GM18861 (cell line): ENCODE data around the gene SLC34A1.

Experiments used
- ATAC-seq: cut with Tn5 transposase; IDR thresholded peaks from one replicate; pipeline ENCODE4 v1.9.1; 2021; ENCODE audit not compliant: unreplicated experiment

Gene SLC34A1

DNA sequence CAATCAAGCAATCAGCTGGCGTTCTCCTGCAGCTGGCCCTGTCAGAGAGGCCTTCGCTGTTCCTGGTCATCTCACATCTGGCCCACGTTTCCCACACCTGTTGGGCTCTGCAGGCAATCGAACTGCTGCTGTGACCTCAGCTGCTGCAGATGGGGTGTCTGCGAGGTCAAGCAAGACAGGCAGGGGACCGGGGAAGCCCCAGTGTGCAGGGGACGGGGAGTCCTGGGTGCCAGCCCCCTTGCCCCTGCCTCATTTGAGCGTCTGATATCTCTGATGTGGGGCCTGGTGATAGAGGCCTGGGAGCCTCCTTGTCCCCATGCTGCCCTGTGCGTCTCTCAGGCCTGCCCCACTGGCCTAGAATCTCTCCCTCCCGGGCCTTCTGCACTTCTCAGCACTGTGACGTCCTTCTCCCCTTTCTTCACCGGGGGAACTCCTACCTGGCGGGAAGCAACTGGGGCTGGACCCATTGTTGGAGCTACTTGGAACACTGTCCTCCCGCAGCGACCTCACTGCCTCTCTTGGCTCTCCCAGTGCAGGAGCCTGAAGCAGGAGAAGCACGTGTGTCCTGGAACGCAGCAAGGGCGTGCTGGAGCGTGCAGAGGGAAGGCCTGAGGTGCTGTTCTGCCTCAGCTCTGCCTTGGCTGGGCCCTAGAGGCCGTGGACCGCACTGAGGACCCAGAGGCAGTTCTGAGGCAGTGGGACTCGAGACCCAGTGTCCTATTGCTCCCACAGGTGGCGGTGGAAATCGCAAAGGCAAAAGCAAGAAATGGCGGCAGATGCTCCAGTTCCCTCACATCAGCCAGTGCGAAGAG, 46.1 kb downstream of the SLC34A1 start:
- no peak for ATAC-seq

DNA sequence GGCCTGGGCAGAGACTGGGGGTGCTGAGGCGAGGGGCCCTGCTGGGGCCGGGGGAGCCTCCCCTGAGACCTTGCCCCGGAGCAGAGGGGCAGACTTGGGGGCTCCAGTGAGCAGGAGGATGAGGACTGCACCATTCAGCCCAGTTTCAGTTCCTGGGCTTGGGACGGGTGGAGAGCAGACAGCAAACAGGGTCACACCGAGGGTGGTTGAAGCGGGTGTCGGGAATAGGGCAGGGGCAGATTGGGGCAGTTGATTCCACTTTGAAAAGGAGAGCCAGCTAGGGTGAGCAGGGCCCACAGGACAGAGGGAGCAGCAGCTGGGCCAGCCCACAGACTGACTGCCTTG, 46.7 kb downstream of the SLC34A1 start:
- no peak for ATAC-seq

DNA sequence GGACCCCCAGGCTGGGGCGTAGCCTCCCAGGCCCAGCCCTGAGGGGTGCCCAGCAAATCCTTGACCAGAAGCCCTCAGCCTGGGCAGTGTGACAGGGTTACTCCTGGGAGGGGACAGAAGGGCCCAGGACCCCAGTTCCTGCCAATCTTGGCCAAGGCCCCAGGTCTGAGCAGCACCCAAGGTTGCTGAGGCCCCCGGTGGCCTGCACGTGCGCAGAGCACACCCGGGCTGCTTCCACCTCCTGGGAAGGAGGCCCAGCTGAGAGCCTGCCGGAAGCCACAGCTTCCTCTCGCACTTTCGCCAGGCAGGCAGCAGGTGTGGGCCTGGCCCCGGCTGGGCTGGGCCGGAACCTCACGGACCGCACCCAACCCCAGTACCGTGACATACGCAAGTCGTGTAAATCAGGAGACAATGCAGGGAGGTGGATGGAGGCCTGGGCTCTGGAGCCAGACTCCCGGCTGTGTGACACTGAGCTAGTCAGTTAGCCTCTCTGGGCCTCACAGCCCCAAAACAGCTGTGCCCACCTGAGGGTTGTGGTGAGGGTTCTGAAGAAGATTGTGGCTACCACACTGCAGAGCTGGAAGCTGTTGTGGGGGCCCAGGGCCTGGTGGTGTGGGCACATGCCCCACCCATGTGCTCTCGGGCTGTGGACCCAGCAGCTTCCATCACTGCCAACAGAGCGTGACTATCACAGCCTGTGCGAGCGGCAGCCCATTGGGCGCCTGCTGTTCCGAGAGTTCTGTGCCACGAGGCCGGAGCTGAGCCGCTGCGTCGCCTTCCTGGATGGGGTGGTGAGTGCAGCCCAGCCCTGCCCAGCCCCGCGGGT, 47.3 kb downstream of the SLC34A1 start:
- peak; percentile 47 for ATAC-seq

DNA sequence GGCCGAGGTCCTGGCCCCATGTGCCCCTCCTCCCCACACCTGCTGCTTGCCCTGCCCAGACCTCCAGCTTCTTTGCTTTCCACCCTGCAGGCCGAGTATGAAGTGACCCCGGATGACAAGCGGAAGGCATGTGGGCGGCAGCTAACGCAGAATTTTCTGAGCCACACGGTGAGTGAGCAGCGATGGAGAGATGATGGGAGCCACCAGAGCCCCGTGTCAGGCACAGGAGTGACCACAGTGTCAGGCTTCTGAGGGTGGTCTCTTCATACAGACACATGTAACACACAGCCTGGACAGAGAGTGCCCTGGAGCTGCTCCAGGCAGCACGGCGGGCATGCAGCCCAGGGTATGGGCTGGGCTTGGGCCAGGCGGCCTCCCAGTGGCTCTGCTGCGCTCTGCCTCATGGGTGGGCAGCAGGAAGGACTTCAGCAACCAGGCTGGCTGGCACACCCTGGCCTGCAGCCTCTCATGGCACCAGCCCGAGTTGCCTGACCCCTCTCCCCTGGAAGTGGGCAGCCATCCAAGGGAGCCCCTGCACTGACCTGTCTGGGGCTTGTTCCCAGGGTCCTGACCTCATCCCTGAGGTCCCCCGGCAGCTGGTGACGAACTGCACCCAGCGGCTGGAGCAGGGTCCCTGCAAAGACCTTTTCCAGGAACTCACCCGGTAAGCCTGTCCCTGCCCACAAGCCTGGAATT, 48.1 kb downstream of the SLC34A1 start:
- no peak for ATAC-seq

DNA sequence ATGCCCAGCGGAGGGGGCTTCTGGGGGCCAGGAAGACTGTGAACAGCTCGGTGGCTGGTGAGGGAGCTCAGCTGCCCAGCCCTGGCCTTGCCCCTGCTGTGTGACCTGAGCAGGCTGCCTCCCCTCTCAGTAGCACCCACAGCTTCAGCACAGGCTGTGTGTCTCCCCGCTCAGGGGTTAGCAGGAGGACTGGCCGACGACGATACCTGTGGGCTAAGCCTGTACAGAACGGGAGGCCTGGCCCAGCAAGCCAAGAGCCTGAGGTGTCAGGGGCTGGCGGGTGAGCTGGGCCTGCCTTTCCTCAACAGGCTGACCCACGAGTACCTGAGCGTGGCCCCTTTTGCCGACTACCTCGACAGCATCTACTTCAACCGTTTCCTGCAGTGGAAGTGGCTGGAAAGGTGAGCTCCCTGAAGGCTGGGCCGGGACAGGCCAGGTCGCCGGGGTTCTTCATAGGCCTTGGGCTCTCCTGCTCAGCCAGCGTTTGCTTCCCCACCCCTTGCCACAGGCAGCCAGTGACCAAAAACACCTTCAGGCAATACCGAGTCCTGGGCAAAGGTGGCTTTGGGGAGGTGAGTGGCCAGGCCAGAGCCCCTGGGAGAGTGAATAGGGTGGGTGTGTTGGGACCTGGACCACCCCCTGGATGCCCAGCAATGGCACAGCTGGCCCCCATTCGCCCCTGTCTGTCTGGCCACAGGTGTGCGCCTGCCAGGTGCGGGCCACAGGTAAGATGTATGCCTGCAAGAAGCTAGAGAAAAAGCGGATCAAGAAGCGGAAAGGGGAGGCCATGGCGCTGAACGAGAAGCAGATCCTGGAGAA, 48.8 kb downstream of the SLC34A1 start:
- no peak for ATAC-seq

DNA sequence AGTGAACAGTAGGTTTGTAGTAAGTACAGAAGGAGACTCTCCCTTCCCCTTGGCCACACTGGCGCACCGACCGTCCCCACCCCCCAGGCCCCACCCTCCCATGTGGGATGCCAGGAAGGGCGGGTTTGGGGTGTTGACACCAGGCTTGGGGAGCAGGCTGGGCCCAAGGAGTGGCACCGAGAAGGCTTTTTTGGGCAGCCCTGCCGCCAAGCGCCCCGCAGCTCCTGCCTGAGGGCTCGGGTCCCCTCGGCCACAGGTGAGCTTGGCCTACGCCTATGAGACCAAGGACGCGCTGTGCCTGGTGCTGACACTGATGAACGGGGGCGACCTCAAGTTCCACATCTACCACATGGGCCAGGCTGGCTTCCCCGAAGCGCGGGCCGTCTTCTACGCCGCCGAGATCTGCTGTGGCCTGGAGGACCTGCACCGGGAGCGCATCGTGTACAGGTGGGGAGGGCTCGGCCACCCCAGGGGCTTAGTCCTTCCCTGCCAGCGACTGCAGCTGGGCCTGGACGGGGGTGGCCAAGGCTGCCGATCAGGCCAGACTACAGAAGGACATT, 49.5 kb downstream of the SLC34A1 start:
- no peak for ATAC-seq

DNA sequence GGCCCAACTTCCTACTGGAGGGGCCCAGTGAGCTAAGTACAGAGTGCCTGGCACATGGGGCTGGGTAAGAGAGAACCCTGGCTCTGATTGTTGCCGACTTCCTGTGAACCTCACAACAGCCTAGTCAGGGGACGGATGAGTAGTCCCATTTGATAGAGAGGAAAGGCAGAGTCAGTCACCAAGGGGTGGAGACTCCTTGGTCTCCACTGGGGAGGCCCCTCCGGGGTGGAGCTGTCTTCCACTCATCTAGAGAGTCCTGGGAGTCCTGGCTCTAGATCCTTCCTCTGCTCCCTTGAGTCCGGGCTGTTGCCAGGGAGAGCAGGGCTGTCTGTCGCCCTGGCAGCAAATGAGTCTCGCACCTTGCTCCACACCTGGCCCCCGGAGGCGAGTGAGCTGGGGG, 50.2 kb downstream of the SLC34A1 start:
- no peak for ATAC-seq

DNA sequence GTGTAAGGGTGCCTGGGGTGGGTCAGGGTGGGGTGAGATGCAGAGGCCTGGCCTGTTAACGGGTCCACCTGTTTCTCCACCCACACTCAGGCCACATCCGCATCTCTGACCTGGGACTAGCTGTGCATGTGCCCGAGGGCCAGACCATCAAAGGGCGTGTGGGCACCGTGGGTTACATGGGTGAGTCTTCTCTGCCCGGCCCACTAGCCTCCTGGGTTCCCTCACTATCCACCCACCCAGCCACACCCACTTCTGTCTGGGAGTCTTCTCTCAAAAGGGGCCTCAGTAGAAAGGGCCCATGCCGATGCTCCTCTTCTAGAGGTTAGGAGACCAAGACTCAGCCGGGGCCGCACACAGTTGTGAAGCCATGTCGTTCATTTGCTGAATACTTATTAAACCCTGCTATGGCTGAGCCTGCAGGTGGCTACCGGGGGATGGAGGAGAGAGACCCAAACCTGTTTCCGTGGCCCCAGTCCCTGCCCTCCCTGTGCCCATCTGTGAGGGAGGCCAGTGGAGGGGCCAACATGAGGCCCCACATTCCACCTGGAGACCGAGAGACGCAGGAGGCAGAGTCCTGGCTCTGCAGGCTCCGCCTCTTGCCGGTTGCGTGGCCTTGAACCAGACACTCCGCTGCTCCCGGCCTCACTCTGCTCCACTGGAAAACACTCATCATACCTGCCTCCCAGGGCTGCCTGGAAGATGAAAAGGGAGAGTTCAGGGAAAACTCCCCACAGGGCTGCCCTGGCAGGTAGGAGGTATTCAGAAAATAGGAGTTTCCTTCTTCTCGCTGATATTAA, 50.9 kb downstream of the SLC34A1 start:
- ATAC-seq = no peak

DNA sequence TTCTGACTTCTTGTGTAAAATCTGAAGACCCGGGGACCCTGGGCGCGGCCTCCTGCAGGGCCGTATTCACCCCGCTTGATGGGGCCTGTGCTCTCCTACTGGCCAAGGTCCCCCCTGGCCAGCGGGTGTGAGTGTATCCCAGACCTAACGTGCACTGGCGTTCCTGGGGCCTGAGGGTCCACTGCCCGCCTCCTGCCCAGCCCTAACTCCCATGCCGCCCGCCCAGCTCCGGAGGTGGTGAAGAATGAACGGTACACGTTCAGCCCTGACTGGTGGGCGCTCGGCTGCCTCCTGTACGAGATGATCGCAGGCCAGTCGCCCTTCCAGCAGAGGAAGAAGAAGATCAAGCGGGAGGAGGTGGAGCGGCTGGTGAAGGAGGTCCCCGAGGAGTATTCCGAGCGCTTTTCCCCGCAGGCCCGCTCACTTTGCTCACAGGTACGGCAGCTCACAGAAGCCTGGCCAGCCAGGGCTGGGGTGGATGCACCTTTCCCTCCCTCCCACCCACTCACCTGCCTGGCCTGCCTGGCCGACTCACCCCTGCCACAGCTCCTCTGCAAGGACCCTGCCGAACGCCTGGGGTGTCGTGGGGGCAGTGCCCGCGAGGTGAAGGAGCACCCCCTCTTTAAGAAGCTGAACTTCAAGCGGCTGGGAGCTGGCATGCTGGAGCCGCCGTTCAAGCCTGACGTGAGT, 51.8 kb downstream of the SLC34A1 start:
- ATAC-seq = no peak

DNA sequence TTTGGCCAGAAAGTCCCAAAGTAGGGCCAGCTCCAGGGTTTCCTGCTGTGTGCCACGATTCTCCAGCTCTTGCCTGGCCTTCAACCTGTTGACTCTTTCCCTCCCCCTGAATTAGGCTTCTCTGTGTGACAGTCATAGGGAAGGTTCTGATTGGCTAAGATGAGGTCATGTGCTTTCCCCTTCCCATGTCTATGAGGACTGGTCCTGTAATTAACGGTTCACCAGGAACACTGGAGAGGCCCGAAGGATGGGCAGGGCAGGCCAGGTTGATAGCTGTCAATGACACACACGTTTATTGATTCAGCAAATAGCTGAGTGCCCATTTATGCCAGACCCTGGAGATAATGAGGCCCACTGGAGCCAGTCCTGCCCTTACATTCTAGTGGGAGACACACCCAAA, 53.4 kb downstream of the SLC34A1 start:
- no peak for ATAC-seq

DNA sequence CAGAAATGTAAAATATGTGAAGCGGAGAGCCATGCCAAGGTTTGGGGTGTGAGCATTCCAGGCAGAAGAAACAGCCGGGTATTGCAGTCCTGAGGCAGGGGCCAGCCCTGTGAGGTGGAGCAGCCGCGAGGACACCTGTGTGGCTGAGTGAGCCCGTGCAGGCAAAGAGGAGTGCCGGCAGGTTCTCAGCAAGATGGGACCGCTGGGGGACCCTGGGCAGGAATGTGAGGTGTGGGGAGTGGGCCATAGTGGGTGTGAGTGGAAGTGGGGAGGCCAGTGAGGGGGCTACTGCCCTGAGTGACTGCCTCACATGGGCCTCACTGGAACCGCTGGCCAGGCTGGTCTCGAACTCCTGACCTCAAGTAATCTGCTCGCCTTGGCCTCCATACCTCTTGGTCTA, 54.2 kb downstream of the SLC34A1 start:
- no peak for ATAC-seq

DNA sequence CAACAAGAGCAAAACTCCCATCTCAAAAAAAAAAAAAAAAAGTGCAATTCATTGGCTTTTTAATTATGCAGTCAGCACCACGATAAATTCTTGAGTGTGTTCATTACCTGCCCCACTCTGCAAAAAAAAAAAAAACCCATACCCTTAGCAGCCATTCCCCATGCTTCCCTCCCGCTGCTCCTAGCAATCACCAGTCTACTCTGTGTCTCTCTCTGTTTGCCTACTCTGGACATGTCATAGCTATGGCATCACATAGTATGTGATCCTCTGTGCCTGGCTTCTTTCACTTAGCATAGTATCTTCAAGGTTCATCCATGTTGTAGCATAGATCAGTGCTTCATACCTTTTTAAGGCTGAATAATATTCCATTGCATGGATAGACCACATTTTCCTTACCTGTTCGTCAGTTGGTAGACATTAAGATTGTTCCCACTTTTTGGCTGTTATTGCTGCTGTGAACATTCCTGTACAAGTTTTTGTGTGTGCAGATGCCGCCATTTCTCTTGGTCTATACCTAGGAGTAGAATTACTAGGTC, 55.4 kb downstream of the SLC34A1 start:
- ATAC-seq = no peak

DNA sequence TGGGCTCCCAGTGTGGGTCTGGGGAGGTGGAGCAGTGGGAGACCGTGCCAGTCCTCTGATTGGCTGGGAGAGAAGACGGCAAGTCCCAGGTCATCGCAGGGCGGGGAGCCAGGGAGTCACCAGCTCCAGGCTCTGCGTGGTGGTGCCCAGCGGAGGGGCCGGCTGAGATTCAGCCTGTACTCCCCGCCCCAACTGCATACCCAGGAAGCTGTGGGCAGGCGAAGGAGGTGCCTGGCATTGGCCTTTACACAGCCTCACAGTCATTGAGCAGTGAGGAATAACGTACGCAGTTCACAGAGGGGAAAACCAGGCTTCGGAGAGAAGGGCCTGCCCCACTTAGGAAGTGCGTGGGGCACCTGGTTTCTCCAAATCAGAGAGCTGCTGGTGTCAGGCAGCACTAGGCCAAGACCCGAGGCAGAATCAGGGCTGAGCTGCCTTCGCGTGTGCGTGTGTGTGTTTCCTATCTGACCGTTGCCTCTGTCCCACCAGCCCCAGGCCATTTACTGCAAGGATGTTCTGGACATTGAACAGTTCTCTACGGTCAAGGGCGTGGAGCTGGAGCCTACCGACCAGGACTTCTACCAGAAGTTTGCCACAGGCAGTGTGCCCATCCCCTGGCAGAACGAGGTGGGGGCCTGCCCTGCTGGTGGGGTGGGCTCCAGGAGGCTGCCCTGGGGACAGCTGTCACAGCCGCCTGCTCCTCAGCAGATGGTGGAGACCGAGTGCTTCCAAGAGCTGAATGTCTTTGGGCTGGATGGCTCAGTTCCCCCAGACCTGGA, 56.2 kb downstream of the SLC34A1 start:
- ATAC-seq = no peak

DNA sequence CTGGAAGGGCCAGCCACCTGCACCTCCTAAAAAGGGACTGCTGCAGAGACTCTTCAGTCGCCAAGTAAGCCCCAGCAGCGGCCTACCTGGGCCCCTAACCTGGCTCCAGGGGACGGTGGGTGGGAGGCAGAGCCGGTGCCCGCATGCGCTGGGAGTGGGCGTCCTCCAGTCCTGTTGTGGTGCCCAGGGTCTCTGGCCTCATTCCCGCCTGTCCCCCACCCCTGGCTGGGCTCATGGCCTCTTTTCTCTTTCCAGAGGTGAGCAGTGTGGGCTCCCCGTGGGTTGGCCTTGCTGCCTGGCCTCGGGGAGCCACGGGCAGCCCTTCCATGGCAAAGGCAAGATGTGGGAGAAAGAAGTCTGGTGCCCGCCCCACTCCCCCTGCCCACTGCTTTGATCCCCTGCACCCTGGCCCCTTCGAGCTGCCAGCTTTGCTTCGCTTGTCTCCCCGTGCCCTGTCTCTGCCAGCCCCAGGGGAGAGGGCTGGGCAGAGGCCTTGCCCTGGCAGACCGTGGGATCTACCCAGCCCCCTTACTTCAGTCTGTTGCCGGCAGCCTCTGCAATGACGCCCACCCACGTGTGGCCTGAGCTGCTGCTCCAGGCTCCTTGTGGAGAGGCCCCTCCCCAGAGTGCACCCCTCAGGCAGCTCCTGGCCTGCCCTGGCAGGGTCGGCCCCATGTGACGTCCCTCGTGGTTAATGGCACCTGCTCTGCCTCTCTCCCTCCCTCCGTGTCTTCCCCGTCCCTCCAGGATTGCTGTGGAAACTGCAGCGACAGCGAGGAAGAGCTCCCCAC, 57.0 kb downstream of the SLC34A1 start:
- ATAC-seq = no peak

DNA sequence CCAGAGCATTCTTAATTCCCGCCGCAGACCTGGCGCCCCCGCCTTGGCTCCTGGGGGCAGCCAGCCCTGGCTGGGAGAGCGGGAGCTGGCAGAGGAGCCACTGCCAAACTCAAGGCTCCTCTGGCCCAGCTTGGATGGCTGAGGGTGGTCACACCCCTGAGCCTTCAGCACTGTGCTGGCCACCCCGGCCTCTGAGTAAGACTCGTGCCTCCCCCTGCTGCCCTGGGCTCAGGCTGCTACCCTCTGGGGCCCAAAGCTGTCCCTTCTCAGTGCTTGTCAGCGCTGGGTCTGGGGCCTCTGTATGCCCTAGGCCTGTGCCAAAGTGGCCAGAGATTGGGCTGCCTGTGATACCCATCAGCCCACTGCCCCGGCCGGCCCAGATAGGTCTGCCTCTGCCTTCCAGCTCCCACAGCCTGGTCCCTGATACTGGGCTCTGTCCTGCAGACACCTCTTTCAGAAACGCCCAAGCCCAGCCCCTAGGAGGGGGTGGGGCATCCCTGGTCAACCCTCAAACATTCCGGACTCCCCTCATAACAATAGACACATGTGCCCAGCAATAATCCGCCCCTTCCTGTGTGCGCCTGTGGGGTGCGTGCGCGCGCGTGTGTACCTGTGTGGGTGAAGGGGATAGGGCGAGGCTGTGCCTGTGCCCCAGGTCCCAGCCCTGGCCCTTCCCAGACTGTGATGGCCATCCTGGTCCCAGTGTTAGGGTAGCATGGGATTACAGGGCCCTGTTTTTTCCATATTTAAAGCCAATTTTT, 58.0 kb downstream of the SLC34A1 start:
- no peak for ATAC-seq

DNA sequence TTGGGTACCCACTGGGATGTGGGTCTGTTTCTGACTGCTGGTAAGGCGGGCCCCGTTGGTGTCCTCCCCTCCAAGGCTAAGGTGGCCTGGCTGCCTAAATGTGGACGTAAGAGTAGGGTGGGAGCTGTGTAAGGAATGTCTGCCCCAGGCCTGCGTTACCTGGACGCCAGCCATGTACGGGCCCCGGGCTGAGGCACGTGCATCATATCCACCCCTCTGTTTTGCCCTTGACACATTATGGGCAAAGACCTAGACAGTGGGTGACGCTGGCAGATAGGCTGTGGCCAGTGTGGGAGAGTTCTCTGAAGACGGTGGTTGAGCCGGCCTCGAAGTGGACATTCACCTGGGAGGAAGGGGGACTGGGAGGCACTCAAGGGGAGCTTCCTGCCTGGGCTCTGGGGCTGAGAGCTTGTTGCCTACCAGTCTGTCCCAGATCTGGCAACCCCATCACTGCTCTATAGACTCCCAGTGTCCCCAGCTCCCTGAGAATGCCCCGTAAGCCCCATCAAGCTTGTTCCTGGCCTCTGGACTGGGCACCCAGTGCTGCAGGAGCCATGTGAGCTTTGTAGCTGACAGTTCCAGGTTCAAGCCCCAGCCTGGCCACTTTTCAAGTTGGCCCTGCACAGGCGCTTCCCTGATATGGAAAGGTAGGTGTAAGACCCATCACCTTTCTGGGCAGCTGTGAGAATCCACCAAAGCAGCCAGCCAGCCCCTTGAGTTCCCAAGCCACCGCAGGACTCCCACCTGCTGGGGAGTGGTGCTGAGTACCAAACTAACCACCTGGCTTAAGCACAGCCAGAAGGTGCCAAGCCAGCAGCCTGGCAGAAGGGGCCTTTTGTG, 59.1 kb downstream of the SLC34A1 start:
- no peak for ATAC-seq
